C4-2B (cell line): Measurements from ENCODE around the gene GRIA1.

ENCODE experiments used
- H3K27ac ChIP-seq: fragments of 450-650 bp; 2 replicates; pipeline ENCODE4 v1.5.1; 2017
- CTCF ChIP-seq: fragments of 450-650 bp; conservative IDR thresholded peaks from 2 replicates; pipeline ENCODE4 v1.5.1; 2017; ENCODE audit warnings: mild to moderate bottlenecking
- ZFX ChIP-seq: fragments of 450-650 bp; IDR thresholded peaks from 2 replicates; pipeline ENCODE4 v1.6.1; 2017

Gene GRIA1

GRCh38 chr5:153490118-153491037 lies at the start of gene GRIA1:
GRIA1 (plus strand) TSS chr5:153490670.
- TF ChIP-seq ZFX (no peak), CTCF (no peak)
- no peak within 1 kb of the TSS for H3K27ac ChIP-seq

GRCh38 chr5:153445875-153446579 lies 44.4 kb upstream of the GRIA1 start:
- TF ChIP-seq ZFX (no peak), CTCF (no peak)
- no peak overlapping the region for H3K27ac ChIP-seq

GRCh38 chr5:153447534-153447933 lies 42.9 kb upstream of the GRIA1 start:
- TF ChIP-seq CTCF, result no peak
- no peak for TF ChIP-seq ZFX

GRCh38 chr5:153456354-153456753 lies 34.1 kb upstream of the GRIA1 start:
- TF ChIP-seq ZFX (no peak), CTCF (no peak)
- H3K27ac ChIP-seq, result no peak overlapping the region

More at GRCh38 chr5:153447534-153447933, 42.9 kb upstream of the GRIA1 start:
- H3K27ac ChIP-seq, result no peak overlapping the region

GRCh38 chr5:153456993-153457392 lies 33.5 kb upstream of the GRIA1 start:
- TF ChIP-seq ZFX, result no peak
- no peak overlapping the region for H3K27ac ChIP-seq

- no peak for TF ChIP-seq ZFX
- TF ChIP-seq CTCF, result no peak
- no peak overlapping the region for H3K27ac ChIP-seq
Measured at GRCh38 chr5:153458268-153458667, 32.2 kb upstream of the GRIA1 start.

- TF ChIP-seq ZFX, result no peak
- TF ChIP-seq CTCF, result no peak
- no peak overlapping the region for H3K27ac ChIP-seq
Measured at GRCh38 chr5:153459051-153459743, 31.3 kb upstream of the GRIA1 start.
